RPMI7951 (cell line): Measurements from ENCODE around the gene KRTAP1-1. TPM values are rescaled to one million over a fixed set of nuclear protein-coding genes. Genes with fewer than 3 reads are reported as not detected.
"Not testable (repeated sequence)": the region's sequence is repeated elsewhere in the genome, so short reads cannot be mapped to it uniquely, and the experiment has no call there.

Experiments
- DNase-seq: peaks from one replicate; pipeline ENCODE4 v3.0.0-alpha.2; 2012; ENCODE audit warnings: low read depth
- total RNA-seq: library from RNA; depleted of rRNA; stranded (reverse); fragments of >200 nt; shearing (Covaris generic); gene quantifications from 2 replicates; pipeline ENCODE4 v1.2.3, GENCODE V29; 2014; rRNA removed

KRTAP1-1 gene
- total RNA-seq, 1 experiment from 2014 or later: not detected

- no peak for DNase-seq
These were observed 28.7 kb downstream of the KRTAP1-1 start for GRCh38 chr17:41012326-41013120.

GRCh38 chr17:41010441-41010840, 30.8 kb downstream of the KRTAP1-1 start:
- no peak for DNase-seq

- no peak for DNase-seq
These were observed 31.3 kb downstream of the KRTAP1-1 start for GRCh38 chr17:41009936-41010335.

GRCh38 chr17:41009301-41009760, 31.9 kb downstream of the KRTAP1-1 start:
- no peak for DNase-seq

GRCh38 chr17:41008811-41009210, 32.4 kb downstream of the KRTAP1-1 start, which contains the start of gene KRTAP3-1:
KRTAP3-1 (minus strand) TSS chr17:41009128; CDS start chr17:41009074, 54 bp downstream.
- DNase-seq: no peak

- no peak for DNase-seq
These were observed 36.9 kb downstream of the KRTAP1-1 start for GRCh38 chr17:41004397-41004796.

- no peak for DNase-seq
These were observed 37.3 kb downstream of the KRTAP1-1 start for GRCh38 chr17:41003926-41004325.

- no peak for DNase-seq
These were observed 38.4 kb downstream of the KRTAP1-1 start for GRCh38 chr17:41002814-41003213.

- DNase-seq: no peak
These were observed 39.5 kb downstream of the KRTAP1-1 start for GRCh38 chr17:41001795-41002194.

- DNase-seq: not testable (repeated sequence)
These were observed 41.7 kb downstream of the KRTAP1-1 start, which contains the start of gene KRTAP3-2 for GRCh38 chr17:40999563-40999962. KRTAP3-2 (minus strand) TSS chr17:40999906; CDS start chr17:40999853, 53 bp downstream.

- DNase-seq: no peak
These were observed 43.9 kb downstream of the KRTAP1-1 start for GRCh38 chr17:40997361-40997760.

- peak; percentile 49 for DNase-seq
These were observed 44.4 kb downstream of the KRTAP1-1 start for GRCh38 chr17:40996829-40997228.

GRCh38 chr17:40995116-40995515, 46.1 kb downstream of the KRTAP1-1 start:
- DNase-seq: no peak

- no peak for DNase-seq
These were observed 47.4 kb downstream of the KRTAP1-1 start, which contains the start of gene KRTAP3-3 for GRCh38 chr17:40993839-40994238. KRTAP3-3 (minus strand) TSS chr17:40994164; CDS start chr17:40994097, 67 bp downstream.

- no peak for DNase-seq
These were observed 48.2 kb downstream of the KRTAP1-1 start for GRCh38 chr17:40993084-40993483.

- no peak for DNase-seq
These were observed 48.6 kb downstream of the KRTAP1-1 start for GRCh38 chr17:40992666-40993065.

Other genes starting within 250 kb of the KRTAP1-1 start
- not detected in 2 replicates for gene KRT28, start 241.5 kb downstream of the KRTAP1-1 start, total RNA-seq
- 19.7 and 26.7 TPM in 2 replicates for gene KRT10, start 218.8 kb downstream of the KRTAP1-1 start, total RNA-seq
- not detected in 2 replicates for gene KRT12, start 174.2 kb downstream of the KRTAP1-1 start, total RNA-seq
- gene KRT20, start 156.2 kb downstream of the KRTAP1-1 start, total RNA-seq: not detected in 2 replicates
- gene KRT23, start 103.8 kb downstream of the KRTAP1-1 start, total RNA-seq: 0.20 TPM in 1 of 2 replicates, not detected in the other
- 0.24 TPM in 1 of 2 replicates, not detected in the other for gene KRT39, start 74.5 kb downstream of the KRTAP1-1 start, total RNA-seq
- gene KRT40, start 57.1 kb downstream of the KRTAP1-1 start, total RNA-seq: not detected in 2 replicates
- not detected in 2 replicates for gene KRTAP3-3, start 47.3 kb downstream of the KRTAP1-1 start, total RNA-seq
- gene KRTAP3-2, start 41.5 kb downstream of the KRTAP1-1 start, total RNA-seq: not detected in 2 replicates
- gene KRTAP3-1, start 32.3 kb downstream of the KRTAP1-1 start, total RNA-seq: not detected in 2 replicates
- gene KRTAP1-5, start 14.2 kb downstream of the KRTAP1-1 start, total RNA-seq: not detected in 2 replicates
- gene KRTAP1-4, start 11.3 kb downstream of the KRTAP1-1 start, total RNA-seq: not detected in 2 replicates
- gene KRTAP1-3, start 6.6 kb downstream of the KRTAP1-1 start, total RNA-seq: not detected in 2 replicates
- gene KRTAP2-1, start 5.9 kb upstream of the KRTAP1-1 start, total RNA-seq: 0.48 TPM in 1 of 2 replicates, not detected in the other
- gene KRTAP2-2, start 13.8 kb upstream of the KRTAP1-1 start, total RNA-seq: not detected in 2 replicates
- gene KRTAP2-3, start 18.7 kb upstream of the KRTAP1-1 start, total RNA-seq: not detected in 2 replicates
- not detected in 2 replicates for gene KRTAP2-4, start 24.4 kb upstream of the KRTAP1-1 start, total RNA-seq
- not detected in 2 replicates for gene KRTAP4-7, start 42.7 kb upstream of the KRTAP1-1 start, total RNA-seq
- gene KRTAP4-8, start 56.7 kb upstream of the KRTAP1-1 start, total RNA-seq: not detected in 2 replicates
- not detected in 2 replicates for gene KRTAP4-16, start 60.8 kb upstream of the KRTAP1-1 start, total RNA-seq
- gene KRTAP4-9, start 63.9 kb upstream of the KRTAP1-1 start, total RNA-seq: not detected in 2 replicates
- not detected in 2 replicates for gene KRTAP4-11, start 76.9 kb upstream of the KRTAP1-1 start, total RNA-seq
- not detected in 2 replicates for gene KRTAP4-12, start 82.7 kb upstream of the KRTAP1-1 start, total RNA-seq
- gene KRTAP4-6, start 99.1 kb upstream of the KRTAP1-1 start, total RNA-seq: not detected in 2 replicates
- not detected in 2 replicates for gene KRTAP4-5, start 108.4 kb upstream of the KRTAP1-1 start, total RNA-seq
- gene KRTAP4-4, start 119.3 kb upstream of the KRTAP1-1 start, total RNA-seq: not detected in 2 replicates
- gene KRTAP4-3, start 126.8 kb upstream of the KRTAP1-1 start, total RNA-seq: not detected in 2 replicates
- not detected in 2 replicates for gene KRTAP4-2, start 136.8 kb upstream of the KRTAP1-1 start, total RNA-seq
- not detected in 2 replicates for gene KRTAP4-1, start 143.5 kb upstream of the KRTAP1-1 start, total RNA-seq
- gene KRTAP9-1, start 148.4 kb upstream of the KRTAP1-1 start, total RNA-seq: not detected in 2 replicates
- not detected in 2 replicates for gene KRTAP9-2, start 185.2 kb upstream of the KRTAP1-1 start, total RNA-seq
- not detected in 2 replicates for gene KRTAP9-3, start 191.0 kb upstream of the KRTAP1-1 start, total RNA-seq
- gene KRTAP9-8, start 196.5 kb upstream of the KRTAP1-1 start, total RNA-seq: not detected in 2 replicates
- not detected in 2 replicates for gene KRTAP9-4, start 208.2 kb upstream of the KRTAP1-1 start, total RNA-seq
- gene KRTAP9-9, start 213.9 kb upstream of the KRTAP1-1 start, total RNA-seq: not detected in 2 replicates
- not detected in 2 replicates for gene KRTAP9-6, start 223.9 kb upstream of the KRTAP1-1 start, total RNA-seq
- not detected in 2 replicates for gene KRTAP9-7, start 234.2 kb upstream of the KRTAP1-1 start, total RNA-seq